GM12801 (cell line): ENCODE data around the gene TOX2.

ENCODE experiments used
- CTCF ChIP-seq: IDR thresholded peaks from one replicate; pipeline ENCODE4 v1.5.1; 2011; ENCODE audit warnings: control low read depth; ENCODE audit not compliant: insufficient read length; ENCODE audit errors: extremely low read depth

The TOX2 gene

GRCh38 chr20:44071057-44071456 lies 156.4 kb downstream of the TOX2 start:
- TF ChIP-seq CTCF: no peak

- TF ChIP-seq CTCF: no peak
Observed at GRCh38 chr20:44071526-44072111, 157.0 kb downstream of the TOX2 start.

- no peak for TF ChIP-seq CTCF
Observed at GRCh38 chr20:44072384-44072783, 157.7 kb downstream of the TOX2 start.

- no peak for TF ChIP-seq CTCF
Observed at GRCh38 chr20:44073011-44073674, 158.5 kb downstream of the TOX2 start.

GRCh38 chr20:44073675-44074071 lies 159.0 kb downstream of the TOX2 start:
- no peak for TF ChIP-seq CTCF

GRCh38 chr20:44074252-44075151 lies 159.8 kb downstream of the TOX2 start:
- no peak for TF ChIP-seq CTCF

- TF ChIP-seq CTCF: no peak
Observed at GRCh38 chr20:44075191-44075949, 160.7 kb downstream of the TOX2 start.
